ENCODE data around the gene DCUN1D3. TPM values are rescaled to one million over a fixed set of nuclear protein-coding genes. Genes with fewer than 3 reads are reported as not detected.

Gene DCUN1D3
- total RNA-seq, 2 donors from 2014 or later, result 10.0 to 13.4 TPM

- Histone ChIP-seq H3K4me1 (peaks cover 0 to 66% of the 10 kb centered on the region in 2 donors), H3K9me3 (no peaks in the 10 kb centered on the region), H3K27me3 (no peaks in the 10 kb centered on the region), H3K27ac (peak overlapping the region; percentile 79 to 86), H3K36me3 (no peaks in the 10 kb centered on the region), H3K4me3 (no peak overlapping the region)
- TF ChIP-seq, protein P1, sequence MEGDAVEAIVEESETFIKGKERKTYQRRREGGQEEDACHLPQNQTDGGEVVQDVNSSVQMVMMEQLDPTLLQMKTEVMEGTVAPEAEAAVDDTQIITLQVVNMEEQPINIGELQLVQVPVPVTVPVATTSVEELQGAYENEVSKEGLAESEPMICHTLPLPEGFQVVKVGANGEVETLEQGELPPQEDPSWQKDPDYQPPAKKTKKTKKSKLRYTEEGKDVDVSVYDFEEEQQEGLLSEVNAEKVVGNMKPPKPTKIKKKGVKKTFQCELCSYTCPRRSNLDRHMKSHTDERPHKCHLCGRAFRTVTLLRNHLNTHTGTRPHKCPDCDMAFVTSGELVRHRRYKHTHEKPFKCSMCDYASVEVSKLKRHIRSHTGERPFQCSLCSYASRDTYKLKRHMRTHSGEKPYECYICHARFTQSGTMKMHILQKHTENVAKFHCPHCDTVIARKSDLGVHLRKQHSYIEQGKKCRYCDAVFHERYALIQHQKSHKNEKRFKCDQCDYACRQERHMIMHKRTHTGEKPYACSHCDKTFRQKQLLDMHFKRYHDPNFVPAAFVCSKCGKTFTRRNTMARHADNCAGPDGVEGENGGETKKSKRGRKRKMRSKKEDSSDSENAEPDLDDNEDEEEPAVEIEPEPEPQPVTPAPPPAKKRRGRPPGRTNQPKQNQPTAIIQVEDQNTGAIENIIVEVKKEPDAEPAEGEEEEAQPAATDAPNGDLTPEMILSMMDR (IDR thresholded peaks at IDR 0.05), result no peak
- no peak for DNase-seq (ENCODE audit: low spot score)
Observed at GRCh38 chr16:20904507-20905081, 4.4 kb upstream of the DCUN1D3 start.

DNA sequence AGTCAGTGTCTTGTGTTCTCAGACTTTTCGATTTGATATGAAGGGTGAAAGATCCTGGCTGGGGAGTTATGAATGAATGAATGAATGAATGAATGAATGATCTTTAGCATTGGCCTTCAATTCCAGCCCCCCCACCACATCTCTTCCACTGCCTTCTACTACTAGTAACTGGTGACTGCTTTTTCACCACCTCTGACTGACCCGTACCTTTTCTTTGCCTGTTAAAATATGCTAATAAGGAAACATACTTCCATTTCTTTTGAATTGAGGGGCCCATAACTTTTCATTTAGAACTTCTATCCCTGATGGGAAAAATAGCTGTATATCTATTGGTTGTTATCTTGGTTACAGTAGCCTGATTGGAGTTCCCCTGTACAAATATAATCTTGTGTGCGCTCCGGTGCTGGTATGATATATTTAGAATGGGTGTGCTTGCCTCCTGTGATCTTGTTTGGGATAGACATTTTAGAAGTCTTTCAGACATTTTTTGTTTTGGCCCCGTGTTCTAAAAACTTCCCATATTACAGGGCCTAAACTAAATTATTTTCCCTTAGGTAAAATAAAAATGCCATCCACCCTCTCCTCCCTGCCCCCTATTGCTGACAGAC, 3.8 kb upstream of the DCUN1D3 start:
- TF ChIP-seq, protein P1 (IDR thresholded peaks at IDR 0.05), result no peak
- no peak overlapping the region for H3K4me3 ChIP-seq
- H3K27me3 ChIP-seq, result no peaks in the 10 kb centered on the region
- peaks cover 0 to 72% of the 10 kb centered on the region in 2 donors for H3K4me1 ChIP-seq
- H3K9me3 ChIP-seq, result no peaks in the 10 kb centered on the region
- H3K27ac ChIP-seq, result peak overlapping the region; percentile 79 to 86
- H3K36me3 ChIP-seq, result no peaks in the 10 kb centered on the region
- no peak for DNase-seq (ENCODE audit: low spot score)

DNA sequence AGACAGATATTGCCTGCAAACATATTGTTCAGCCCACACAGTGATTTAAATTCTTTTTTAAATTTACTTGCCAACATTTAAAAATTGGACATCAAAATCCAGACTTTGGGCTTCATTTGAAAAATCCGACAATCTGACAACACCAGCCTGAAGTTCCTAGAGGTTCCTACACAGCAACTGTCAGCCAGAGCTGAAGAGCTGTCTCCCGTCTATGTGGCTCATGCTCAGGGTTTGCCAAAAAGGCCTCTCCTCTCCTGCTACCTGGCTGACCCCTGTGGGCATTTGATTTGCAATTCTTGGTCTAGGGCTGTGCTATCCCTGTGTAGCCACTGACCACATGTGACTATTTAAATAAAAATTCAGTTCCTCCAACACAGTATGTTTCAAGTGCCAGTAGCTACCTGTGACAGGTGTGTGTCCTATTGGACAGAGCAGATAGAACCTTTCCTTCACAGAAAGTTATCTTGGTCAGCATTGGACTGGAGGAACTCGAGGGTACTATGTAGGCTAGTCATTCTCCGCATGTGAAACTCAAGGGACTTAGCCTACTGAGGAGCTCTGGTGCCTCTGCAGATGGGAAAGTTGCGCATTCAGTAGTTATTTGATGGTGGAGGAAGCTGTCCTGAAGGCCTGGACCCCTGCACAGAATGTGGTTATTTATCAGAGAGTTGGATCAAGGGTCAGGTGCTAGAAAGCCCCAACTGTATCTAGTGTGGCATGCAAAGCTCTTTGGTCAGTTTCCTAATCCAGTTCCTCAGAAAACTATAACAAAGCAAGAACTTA, 3.1 kb upstream of the DCUN1D3 start:
- DNase-seq (ENCODE audit: low spot score), result no peak
- Histone ChIP-seq H3K4me1 (peaks cover 0 to 79% of the 10 kb centered on the region in 2 donors), H3K27ac (peak overlapping the region; percentile 79 to 96), H3K9me3 (no peaks in the 10 kb centered on the region), H3K36me3 (no peaks in the 10 kb centered on the region), H3K4me3 (no peak overlapping the region), H3K27me3 (no peaks in the 10 kb centered on the region)
- TF ChIP-seq, protein P1 (IDR thresholded peaks at IDR 0.05), result no peak

DNA sequence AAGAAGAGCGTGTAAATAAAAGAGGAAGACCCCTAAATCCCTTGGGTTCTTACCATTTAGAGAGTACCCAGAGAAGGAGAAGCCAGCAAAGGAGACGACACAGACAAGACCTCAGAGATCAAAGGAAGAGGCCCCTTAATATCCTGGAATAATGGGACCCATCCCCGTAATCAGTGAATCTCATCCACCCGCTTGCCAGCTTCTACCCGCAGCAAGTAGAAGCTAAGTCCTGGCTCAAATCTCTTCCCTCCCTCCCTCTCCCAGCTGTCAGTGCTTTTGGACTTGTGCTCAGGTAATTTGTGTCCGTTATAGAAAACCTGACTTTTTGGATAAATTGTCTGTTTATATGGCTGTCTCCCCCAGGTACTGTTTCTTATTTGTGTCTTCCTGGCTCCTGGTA, 2.3 kb upstream of the DCUN1D3 start:
- Histone ChIP-seq H3K4me1 (peaks cover 0 to 83% of the 10 kb centered on the region in 2 donors), H3K27ac (peak overlapping the region; percentile 96 to 99), H3K4me3 (no peak overlapping the region), H3K36me3 (peaks cover 4% of the 10 kb centered on the region), H3K9me3 (no peaks in the 10 kb centered on the region), H3K27me3 (no peaks in the 10 kb centered on the region)
- TF ChIP-seq, protein P1 (IDR thresholded peaks at IDR 0.05), result no peak
- DNase-seq (ENCODE audit: low spot score), result no peak

- peaks cover 9% of the 10 kb centered on the region for H3K36me3 ChIP-seq
- peak; percentile 71 for DNase-seq (ENCODE audit: low spot score)
- TF ChIP-seq, protein P1 (IDR thresholded peaks at IDR 0.05), result no peak
- H3K27me3 ChIP-seq, result no peaks in the 10 kb centered on the region
- peaks cover 0 to 83% of the 10 kb centered on the region in 2 donors for H3K4me1 ChIP-seq
- H3K9me3 ChIP-seq, result no peaks in the 10 kb centered on the region
- H3K4me3 ChIP-seq, result peak overlapping the region; percentile 68 to 89
- peak overlapping the region; percentile 96 to 99 for H3K27ac ChIP-seq
Observed at GRCh38 chr16:20901436-20902112, 1.4 kb upstream of the DCUN1D3 start.

Measured in right atrium auricular region (tissue), 2 donors.